22Rv1 (cell line): ENCODE data around the gene VSTM2B.
"Not testable (repeated sequence)": the region's sequence is repeated elsewhere in the genome, so short reads cannot be mapped to it uniquely, and the experiment has no call there.

Source experiments
- H3K27ac ChIP-seq: fragments of 450-650 bp; 2 replicates; pipeline ENCODE4 v1.5.1; 2017
- ZFX ChIP-seq: fragments of 450-650 bp; IDR thresholded peaks from 2 replicates; pipeline ENCODE4 v1.6.1; 2017; ENCODE audit warnings: antibody characterized with exemption, borderline replicate concordance
- TF ChIP-seq, protein P1 (sequence below): fragments of 450-650 bp; IDR thresholded peaks from 2 replicates; pipeline ENCODE4 v1.5.1; 2017; ENCODE audit warnings: mild to moderate bottlenecking

The VSTM2B gene

DNA sequence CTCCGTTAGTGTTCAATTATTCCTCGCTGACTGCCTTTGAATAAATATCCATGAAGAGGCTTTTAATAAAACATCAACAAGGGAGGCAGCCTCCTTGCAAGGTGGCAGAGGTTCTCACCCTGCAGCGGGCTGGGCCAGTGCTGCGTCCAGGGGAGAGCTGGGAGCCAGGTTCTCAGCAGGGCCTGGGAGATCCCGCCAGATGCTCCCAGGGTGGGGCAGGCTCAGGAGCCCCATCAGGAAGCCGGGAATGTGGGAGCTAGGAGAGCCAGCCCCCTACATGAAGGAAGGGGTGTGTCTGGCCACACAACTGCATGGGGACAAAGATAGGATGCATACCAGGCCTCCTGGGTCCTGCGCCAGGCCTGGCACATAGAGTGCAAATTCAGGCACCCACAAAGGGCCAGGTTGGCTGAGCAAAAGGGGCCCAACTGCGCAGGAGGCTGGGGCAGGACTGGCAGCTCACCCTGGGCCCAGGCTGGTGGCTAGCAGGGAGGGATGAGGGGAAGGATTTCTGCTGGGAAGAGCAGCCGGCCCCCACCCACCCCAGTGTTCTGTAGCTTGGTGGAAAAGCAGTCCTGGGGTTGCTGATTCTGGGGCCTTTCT is 22.8 kb downstream of the VSTM2B start:
- TF ChIP-seq ZFX, result no peak
- TF ChIP-seq, protein P1, sequence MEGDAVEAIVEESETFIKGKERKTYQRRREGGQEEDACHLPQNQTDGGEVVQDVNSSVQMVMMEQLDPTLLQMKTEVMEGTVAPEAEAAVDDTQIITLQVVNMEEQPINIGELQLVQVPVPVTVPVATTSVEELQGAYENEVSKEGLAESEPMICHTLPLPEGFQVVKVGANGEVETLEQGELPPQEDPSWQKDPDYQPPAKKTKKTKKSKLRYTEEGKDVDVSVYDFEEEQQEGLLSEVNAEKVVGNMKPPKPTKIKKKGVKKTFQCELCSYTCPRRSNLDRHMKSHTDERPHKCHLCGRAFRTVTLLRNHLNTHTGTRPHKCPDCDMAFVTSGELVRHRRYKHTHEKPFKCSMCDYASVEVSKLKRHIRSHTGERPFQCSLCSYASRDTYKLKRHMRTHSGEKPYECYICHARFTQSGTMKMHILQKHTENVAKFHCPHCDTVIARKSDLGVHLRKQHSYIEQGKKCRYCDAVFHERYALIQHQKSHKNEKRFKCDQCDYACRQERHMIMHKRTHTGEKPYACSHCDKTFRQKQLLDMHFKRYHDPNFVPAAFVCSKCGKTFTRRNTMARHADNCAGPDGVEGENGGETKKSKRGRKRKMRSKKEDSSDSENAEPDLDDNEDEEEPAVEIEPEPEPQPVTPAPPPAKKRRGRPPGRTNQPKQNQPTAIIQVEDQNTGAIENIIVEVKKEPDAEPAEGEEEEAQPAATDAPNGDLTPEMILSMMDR, result no peak
- no peak overlapping the region for H3K27ac ChIP-seq

DNA sequence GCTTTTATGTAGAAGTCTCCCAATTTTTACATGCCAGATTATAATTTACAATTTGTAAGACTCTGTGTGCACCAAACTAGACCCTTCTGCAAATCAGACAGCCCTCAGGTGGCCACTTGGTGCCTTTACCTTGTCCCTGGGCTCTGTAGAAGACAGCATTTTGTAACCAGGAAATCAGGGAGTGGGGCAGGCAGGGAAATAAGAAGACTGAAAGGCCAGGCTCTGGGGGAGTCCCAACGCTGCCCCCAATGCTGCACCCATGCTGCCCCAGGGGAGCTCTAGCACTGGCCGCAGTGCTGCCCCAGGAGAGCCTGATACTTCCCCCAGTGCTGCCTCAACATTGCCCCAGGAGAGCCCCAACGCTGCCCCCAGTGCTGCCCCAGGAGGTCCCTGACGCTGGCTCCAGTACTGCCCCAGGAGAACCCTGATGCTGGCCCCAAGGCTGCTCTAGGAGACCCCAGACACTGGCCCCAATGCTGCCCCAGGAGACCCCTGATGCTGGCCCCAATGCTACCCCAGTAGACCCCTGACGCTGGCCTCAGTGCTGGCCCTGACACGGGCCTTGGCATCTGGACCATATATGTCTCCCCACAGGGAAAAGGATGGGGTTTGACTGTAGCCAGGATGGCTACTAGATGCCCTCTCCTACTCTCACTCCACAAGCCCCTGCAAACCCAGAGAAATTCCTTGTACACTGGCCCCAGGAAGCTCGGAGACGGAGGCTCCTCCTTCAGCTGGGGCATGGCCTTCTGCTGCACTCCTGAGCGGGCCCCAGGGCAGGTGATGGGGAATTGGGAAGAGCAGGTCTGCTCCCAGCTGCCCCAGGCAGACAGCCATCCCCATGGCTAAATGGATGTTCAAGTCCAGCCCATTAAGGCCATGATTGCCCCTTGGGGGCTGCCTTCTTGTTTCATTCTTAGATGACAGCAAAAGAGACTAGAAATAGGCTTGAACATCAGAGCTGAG is 23.6 kb downstream of the VSTM2B start:
- no peak overlapping the region for H3K27ac ChIP-seq
- TF ChIP-seq, protein P1, result no peak
- TF ChIP-seq ZFX, result no peak

DNA sequence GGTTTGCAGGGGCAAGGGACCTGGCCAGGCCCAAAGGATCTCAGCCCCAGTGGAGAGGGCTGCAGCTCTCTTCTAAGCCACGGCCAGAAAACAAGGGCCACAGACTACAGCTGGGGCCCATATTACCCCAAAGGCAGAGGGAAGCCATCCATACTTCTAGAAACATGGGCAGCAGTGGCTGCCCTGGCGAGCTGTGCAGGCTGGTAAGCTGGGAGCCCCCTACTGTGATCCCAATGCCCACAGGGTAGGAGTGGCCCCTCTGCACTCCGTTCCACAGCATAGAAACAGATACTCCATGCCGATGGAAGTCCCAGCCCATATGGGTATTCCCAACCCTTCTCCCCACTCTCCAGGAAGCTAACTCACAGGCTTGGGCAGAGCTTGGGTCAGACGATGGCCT is 25.1 kb downstream of the VSTM2B start:
- TF ChIP-seq ZFX, result no peak
- TF ChIP-seq, protein P1, result no peak
- no peak overlapping the region for H3K27ac ChIP-seq

DNA sequence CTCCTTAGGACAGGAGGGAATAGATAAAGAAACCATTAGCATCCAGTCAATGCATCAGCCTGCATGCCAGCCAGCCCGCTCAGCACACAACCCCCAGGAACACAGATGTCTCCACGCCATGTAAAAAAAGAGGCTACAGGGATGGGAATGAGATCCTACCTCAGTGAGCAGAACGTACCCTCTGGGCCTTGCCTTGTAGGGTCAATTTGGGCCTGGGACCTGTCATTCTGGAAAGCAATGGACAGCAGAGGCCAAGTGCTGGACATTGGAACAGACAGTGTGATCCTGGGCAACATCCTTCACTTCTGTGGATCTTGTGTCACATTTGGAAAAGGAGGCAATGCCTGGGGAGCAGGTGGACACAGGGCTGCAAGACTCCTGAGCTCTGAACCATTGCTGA is 26.0 kb downstream of the VSTM2B start:
- TF ChIP-seq ZFX, result no peak
- TF ChIP-seq, protein P1, result no peak
- H3K27ac ChIP-seq, result no peak overlapping the region

DNA sequence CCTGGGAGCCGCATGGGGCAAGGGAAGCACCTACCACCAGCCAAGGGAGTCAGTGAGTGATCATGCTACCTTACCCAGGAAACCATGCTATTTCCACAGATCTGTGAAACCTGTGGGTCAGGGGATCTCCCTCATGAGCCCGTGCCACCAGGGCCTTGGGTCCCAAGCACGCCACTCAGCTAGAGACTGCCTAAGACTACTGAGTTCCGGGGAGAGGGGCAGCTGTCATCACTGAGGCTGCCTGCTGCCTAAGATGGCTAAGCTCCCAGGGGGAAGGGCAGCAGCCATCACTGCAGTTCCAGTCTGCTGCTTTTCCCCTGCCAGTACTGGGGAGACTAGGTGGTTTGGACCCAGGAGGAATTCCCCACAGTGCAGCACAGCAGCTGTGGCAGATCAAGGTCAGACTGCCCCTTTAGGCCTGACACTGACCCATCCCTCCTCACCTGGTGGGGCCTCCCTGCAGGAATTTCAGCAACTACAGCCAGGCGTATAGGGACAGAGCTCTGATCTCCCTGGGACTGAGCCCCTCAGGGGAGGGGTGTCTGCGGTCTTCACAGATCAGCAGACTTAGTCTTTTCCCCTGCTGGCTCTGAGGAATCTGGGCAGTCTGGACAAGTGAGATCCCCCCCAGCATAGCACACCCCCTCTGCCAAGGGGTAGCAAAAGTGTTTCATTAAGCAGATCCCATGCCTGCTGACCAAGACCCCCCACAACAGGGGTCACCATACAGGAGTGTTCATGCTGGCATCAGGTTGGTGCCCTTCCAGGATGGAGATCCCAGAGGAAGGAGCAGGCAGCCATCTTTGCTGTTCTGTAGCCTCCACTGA is 26.9 kb downstream of the VSTM2B start:
- TF ChIP-seq, protein P1, result no peak
- no peak for TF ChIP-seq ZFX
- no peak overlapping the region for H3K27ac ChIP-seq

DNA sequence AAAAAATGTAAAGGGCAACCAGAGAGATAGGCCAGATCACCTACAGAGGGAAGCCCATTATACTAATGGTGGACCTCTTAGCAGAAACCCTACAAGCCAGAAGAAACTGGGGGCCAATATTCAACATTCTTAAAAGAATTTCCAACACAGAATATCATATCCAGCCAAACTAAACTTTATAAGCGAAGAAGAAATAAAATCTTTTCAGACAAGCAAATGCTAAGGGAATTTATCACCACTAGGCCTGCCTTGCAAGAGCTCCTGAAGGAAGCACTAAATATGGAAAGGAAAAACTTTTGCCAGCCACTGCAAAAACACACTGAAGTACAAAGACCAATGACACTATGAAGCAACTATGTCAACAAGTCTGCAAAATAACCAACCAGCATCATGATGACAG is 28.4 kb downstream of the VSTM2B start:
- TF ChIP-seq ZFX, result no peak
- TF ChIP-seq, protein P1, result no peak
- H3K27ac ChIP-seq, result no peak overlapping the region

DNA sequence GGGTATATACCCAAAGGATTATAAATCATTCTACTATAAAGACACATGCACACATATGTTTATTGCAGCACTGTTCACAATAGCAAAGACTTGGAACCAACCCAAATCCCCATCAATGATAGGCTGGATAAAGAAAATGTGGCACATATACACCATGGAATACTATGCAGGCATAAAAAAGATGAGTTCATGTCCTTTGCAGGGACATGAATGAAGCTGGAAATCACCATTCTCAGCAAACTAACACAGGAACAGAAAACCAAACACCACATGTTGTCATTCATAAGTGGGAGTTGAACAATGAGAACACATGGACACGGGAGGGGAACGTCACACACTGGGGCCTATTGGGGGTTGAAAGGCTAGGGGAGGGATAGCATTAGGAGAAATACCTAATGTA is 33.3 kb downstream of the VSTM2B start:
- not testable (repeated sequence) for H3K27ac ChIP-seq
